Ishikawa (cell line): ENCODE measurements around the gene AGO4.
A peak's percentile ranks its signal among the peaks of the same experiment; 100 is the strongest.

Experiments
- CEBPB ChIP-seq: IDR thresholded peaks from 2 replicates; pipeline ENCODE4 v1.6.1; 2012
- CREB1 ChIP-seq: IDR thresholded peaks from 2 replicates; pipeline ENCODE4 v1.6.1; 2012; ENCODE audit warnings: low read depth
- EGR1 ChIP-seq: IDR thresholded peaks from 2 replicates; pipeline ENCODE4 v1.6.1; 2012
- EP300 ChIP-seq: IDR thresholded peaks from 2 replicates; pipeline ENCODE4 v1.6.1; 2012; ENCODE audit warnings: borderline replicate concordance
- FOXM1 ChIP-seq: IDR thresholded peaks from 2 replicates; pipeline ENCODE4 v1.6.1; 2012; ENCODE audit warnings: low read depth, borderline replicate concordance
- NFIC ChIP-seq: IDR thresholded peaks from 2 replicates; pipeline ENCODE4 v1.6.1; 2012
- RAD21 ChIP-seq: IDR thresholded peaks from 2 replicates; pipeline ENCODE4 v1.6.1; 2012; ENCODE audit warnings: low read depth
- TAF1 ChIP-seq: IDR thresholded peaks from 2 replicates; pipeline ENCODE4 v1.6.1; 2012; ENCODE audit warnings: low read depth, mild to moderate bottlenecking
- TCF12 ChIP-seq: IDR thresholded peaks from 2 replicates; pipeline ENCODE4 v1.6.1; 2012; ENCODE audit warnings: low read depth
- TEAD4 ChIP-seq: IDR thresholded peaks from 2 replicates; pipeline ENCODE4 v1.6.1; 2012
- YY1 ChIP-seq: IDR thresholded peaks from 2 replicates; pipeline ENCODE4 v1.6.1; 2012; ENCODE audit warnings: low read depth
- ZBTB7A ChIP-seq: IDR thresholded peaks from 2 replicates; pipeline ENCODE4 v1.6.1; 2012; ENCODE audit warnings: low read depth
- TF ChIP-seq, protein P1 (sequence below): IDR thresholded peaks from 2 replicates; pipeline ENCODE4 v1.6.1; 2012
- TF ChIP-seq, protein P2 (sequence below): IDR thresholded peaks from 2 replicates; pipeline ENCODE4 v1.6.1; 2012
- TF ChIP-seq, protein P3 (sequence below): IDR thresholded peaks from 2 replicates; pipeline ENCODE4 v1.6.1; 2012; ENCODE audit warnings: low read depth, mild to moderate bottlenecking

The AGO4 gene

DNA sequence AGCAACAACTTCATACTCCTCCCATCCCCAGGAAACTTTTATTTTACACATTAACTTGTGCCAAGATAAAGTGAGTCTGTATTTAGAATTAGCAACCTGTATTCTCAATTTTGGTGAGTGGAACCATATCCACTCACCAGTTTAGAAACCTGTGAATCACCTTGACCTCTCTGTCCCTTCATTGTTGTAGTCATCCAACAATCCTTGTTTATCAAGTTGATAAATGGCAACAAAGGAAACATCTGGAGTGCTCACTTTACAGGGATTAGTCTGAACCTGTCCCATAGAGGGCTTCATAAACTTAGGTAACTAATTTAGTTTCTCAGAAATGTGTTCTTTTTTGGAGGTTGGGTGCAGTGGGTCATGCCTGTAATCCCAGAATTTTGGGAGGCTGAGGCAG lies 34.1 kb upstream of the AGO4 start:
- TF ChIP-seq NFIC (no peak), EGR1 (no peak), YY1 (no peak), ZBTB7A (no peak), TCF12 (no peak), CREB1 (no peak)
- TF ChIP-seq, protein P1, sequence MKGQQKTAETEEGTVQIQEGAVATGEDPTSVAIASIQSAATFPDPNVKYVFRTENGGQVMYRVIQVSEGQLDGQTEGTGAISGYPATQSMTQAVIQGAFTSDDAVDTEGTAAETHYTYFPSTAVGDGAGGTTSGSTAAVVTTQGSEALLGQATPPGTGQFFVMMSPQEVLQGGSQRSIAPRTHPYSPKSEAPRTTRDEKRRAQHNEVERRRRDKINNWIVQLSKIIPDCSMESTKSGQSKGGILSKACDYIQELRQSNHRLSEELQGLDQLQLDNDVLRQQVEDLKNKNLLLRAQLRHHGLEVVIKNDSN: no peak

DNA sequence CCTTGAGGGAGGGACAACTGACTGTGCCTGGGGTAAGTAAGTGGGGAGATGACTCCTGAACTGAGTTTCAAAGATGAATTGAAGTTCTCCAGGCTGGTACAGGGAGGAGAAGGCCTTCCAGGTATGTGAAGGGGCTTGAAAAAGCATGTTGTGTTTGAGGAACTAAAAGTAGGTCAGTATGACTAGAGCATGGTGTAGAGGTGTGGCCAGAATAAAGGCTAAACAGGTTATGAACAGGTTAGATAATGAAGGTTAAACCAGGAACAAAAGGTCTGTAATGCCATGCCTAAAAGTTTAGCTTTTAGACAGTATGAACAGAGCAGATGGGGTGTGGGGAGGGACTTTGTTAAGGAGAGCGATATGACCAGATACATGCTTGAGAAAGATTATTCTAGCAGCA lies 30.7 kb upstream of the AGO4 start:
- TF ChIP-seq, protein P1: no peak
- TF ChIP-seq TAF1 (no peak), TEAD4 (no peak), RAD21 (no peak), CREB1 (no peak), YY1 (no peak)
- TF ChIP-seq, protein P2, sequence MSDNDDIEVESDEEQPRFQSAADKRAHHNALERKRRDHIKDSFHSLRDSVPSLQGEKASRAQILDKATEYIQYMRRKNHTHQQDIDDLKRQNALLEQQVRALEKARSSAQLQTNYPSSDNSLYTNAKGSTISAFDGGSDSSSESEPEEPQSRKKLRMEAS: no peak

DNA sequence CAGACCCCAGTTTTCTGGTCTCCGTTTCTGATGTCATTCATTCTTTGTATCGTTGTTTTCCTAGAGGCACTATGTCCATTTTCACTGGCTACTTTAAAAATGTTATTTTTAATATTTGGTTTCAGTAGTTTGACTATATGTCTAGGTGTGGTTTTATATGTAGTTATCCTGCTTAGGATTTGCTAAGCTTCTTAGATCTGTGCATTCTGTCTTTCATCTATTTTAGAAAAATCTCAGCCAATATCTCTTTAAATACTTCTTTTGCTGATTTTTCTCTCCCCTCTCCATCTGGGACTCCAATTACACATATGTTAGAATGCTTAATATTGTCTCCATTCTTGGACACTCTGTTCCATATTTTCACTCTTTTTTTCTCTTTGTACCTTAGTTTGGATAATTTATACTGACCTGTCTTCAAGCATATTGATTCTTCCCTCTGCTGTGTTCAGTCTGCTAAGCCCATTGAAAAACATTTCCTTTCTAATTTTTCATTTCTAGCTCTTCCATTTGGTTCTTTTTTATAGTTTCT lies 24.7 kb upstream of the AGO4 start:
- TF ChIP-seq, protein P2: no peak
- TF ChIP-seq TEAD4: no peak
- no peak for TF ChIP-seq TCF12
- no peak for TF ChIP-seq CREB1
- TF ChIP-seq, protein P3, sequence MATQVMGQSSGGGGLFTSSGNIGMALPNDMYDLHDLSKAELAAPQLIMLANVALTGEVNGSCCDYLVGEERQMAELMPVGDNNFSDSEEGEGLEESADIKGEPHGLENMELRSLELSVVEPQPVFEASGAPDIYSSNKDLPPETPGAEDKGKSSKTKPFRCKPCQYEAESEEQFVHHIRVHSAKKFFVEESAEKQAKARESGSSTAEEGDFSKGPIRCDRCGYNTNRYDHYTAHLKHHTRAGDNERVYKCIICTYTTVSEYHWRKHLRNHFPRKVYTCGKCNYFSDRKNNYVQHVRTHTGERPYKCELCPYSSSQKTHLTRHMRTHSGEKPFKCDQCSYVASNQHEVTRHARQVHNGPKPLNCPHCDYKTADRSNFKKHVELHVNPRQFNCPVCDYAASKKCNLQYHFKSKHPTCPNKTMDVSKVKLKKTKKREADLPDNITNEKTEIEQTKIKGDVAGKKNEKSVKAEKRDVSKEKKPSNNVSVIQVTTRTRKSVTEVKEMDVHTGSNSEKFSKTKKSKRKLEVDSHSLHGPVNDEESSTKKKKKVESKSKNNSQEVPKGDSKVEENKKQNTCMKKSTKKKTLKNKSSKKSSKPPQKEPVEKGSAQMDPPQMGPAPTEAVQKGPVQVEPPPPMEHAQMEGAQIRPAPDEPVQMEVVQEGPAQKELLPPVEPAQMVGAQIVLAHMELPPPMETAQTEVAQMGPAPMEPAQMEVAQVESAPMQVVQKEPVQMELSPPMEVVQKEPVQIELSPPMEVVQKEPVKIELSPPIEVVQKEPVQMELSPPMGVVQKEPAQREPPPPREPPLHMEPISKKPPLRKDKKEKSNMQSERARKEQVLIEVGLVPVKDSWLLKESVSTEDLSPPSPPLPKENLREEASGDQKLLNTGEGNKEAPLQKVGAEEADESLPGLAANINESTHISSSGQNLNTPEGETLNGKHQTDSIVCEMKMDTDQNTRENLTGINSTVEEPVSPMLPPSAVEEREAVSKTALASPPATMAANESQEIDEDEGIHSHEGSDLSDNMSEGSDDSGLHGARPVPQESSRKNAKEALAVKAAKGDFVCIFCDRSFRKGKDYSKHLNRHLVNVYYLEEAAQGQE: no peak
- no peak for TF ChIP-seq RAD21
- TF ChIP-seq, protein P1: no peak
- no peak for TF ChIP-seq TAF1
- TF ChIP-seq EP300: no peak
- no peak for TF ChIP-seq YY1
- no peak for TF ChIP-seq FOXM1
- TF ChIP-seq NFIC: no peak
- TF ChIP-seq EGR1: no peak
- no peak for TF ChIP-seq CEBPB

DNA sequence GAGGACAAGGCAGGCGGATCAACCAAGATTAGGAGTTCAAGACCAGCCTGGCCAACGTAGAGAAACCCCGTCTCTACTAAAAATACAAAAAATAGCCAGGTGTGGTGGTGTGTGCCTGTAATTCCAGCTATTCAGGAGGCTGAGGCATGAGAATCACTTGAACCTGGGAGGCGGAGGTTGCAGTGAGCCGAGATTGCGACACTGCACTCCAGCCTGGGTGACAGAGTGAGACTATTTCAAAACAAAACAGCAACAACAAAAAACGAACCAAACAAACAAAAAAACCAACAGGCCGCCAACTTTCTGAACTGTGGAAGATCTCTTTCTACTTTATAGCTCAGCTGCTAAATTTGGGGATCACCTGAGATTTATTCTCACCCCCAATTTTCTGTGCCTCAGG lies 23.5 kb upstream of the AGO4 start:
- 0 out of 2 replicates have a peak, but pooled peaks have one; percentile 31 for TF ChIP-seq CEBPB

DNA sequence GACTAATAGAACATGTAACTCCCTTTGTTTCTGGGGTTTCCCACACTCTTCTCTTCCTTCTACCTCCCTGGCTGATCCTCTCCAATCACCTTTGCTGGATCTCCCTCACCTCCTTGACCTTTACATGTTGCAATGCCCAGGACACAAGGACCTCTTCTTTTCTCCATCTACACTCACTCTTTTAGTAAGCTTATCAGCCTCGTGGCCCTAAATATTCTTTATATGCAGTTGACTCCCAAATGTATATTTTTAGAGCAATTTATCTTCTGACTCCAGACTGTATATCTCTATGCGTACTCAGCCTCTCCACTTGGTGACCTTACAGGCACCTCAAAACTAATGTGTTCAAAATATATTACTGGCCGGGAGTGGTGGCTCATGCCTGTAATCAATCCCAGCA lies 19.7 kb upstream of the AGO4 start:
- TF ChIP-seq, protein P1: no peak
- TF ChIP-seq, protein P2: no peak
- TF ChIP-seq TEAD4 (no peak), TAF1 (no peak)

DNA sequence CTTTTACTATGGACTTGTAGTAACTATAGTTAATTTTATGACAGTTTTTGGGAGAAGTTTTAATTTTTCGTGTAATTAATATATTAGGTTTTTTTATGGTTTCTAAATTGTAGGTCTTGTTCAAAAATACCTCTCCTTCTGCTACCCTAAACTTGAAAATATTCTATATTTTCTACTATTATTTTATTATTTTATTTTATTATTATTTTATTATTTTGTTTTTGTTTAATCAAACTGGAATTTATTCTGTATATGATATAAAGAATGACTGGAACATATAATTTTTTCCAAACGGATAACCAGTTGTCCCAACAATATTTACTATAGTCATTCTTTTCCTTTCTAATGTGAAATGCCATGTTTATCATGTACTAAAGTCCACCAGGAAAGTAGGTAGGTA lies 17.1 kb upstream of the AGO4 start:
- no peak for TF ChIP-seq CEBPB
- no peak for TF ChIP-seq YY1
- TF ChIP-seq CREB1: no peak
- TF ChIP-seq FOXM1: no peak
- TF ChIP-seq ZBTB7A: no peak
- TF ChIP-seq TCF12: no peak
- no peak for TF ChIP-seq EGR1
- TF ChIP-seq, protein P1: no peak
- no peak for TF ChIP-seq TAF1
- TF ChIP-seq TEAD4: no peak
- TF ChIP-seq RAD21: no peak
- TF ChIP-seq, protein P2: no peak
- TF ChIP-seq EP300: no peak
- no peak for TF ChIP-seq NFIC
- TF ChIP-seq, protein P3: no peak
